Mucosa of gallbladder (tissue), 1 donor: Measurements from ENCODE around the gene BMP8A. TPM values are rescaled to one million over a fixed set of nuclear protein-coding genes. Genes with fewer than 3 reads are reported as not detected.
"Not testable (repeated sequence)": the region's sequence is repeated elsewhere in the genome, so short reads cannot be mapped to it uniquely, and the experiment has no call there.

Experiments
- DNase-seq: peaks from one replicate; pipeline ENCODE4 v3.0.0-alpha.2; 2020; ENCODE audit warnings: low spot score
- total RNA-seq: library from RNA; stranded (reverse); gene quantifications from one replicate; pipeline ENCODE4 v1.2.1, GENCODE V29; 2021
- donor health status: DM: no; HTN: no; CAD: no.

BMP8A gene
- total RNA-seq = 4.1 TPM

DNA sequence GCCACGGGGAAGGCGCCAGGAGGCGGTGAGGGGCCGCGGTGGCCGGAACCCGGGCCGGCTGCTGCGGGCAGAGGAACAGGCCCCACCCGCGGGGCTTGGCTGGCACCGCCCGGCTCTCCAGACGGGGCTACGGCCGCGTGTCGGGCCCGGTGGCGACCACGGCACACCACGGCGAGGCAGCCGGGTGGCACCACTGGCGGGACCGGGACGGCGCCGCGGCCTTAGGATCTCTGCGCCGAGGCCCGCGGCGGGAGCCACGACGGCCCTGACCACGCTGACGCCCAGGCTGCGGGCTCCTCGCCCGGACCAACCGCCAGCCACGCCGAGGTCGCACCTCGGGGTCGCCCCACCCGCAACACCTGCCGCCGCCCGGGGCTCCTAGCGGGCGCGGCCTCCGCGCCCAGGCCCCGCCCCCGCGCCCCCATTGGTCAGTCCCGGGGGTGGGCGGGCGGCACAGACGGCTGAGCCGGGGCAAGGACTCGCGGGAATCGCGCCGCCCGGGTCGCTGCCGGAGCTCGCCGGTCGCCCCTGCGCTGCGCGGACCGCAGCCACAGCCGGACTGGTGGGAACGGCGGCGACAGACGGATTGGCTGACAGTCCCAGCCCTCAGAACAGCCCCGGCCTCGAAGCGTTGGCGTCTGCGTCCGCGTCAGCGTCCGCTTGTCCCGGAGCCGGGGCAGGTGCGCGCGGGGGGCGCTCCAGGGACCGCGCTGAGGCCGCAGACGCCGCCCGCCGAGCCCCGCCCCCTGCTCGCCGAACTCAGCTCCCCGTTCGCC lies at the start of gene BMP8A:
TSS of gene BMP8A (plus strand) at position 491 of the 776 bp plus-strand sequence. CDS start 356 bp downstream, outside the sequence.
- peak; percentile 54 for DNase-seq

DNA sequence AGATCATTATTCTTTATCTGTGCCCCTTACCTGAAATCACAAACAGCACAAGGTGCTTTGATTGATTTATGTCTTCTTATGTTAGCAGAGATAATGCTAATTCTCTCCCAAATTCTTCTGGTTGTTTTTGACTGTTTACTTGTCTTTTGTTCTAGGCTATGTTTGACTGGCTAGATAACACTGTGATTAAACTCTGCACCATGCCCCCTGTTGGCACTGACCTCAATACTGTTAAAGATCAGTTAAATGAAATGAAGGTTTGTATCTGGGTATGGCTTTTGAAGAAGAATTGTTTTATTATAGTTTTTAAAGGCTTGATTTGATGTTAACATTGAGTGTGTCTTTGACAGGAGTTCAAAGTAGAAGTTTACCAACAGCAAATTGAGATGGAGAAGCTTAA lies 49.6 kb upstream of the BMP8A start:
- DNase-seq = no peak

GRCh38 chr1:39445573-39445972 lies 45.9 kb upstream of the BMP8A start:
- DNase-seq = no peak

GRCh38 chr1:39446986-39447567 lies 44.4 kb upstream of the BMP8A start:
- DNase-seq = no peak

DNA sequence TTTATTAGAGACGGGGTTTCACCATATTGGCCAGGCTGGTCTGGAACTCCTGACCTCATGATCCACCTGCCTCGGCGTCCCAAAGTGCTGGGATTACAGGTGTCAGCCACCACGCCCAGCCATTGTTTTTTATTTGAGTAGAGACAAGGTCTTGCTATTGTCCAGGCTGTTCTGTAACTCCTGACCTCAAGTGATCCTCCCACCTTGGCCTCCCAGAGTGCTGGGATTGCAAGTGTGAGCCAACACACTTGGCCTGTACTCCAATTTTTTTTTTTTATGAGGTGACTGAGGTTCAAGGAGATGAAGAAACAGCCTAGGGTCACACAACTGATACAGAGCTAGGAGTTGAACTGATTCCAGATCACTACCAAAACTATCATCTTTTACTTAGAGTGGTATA lies 41.4 kb upstream of the BMP8A start:
- DNase-seq = not testable (repeated sequence)

GRCh38 chr1:39450956-39451606 lies 40.4 kb upstream of the BMP8A start:
- no peak for DNase-seq

GRCh38 chr1:39452081-39452480 lies 39.4 kb upstream of the BMP8A start:
- DNase-seq = no peak

DNA sequence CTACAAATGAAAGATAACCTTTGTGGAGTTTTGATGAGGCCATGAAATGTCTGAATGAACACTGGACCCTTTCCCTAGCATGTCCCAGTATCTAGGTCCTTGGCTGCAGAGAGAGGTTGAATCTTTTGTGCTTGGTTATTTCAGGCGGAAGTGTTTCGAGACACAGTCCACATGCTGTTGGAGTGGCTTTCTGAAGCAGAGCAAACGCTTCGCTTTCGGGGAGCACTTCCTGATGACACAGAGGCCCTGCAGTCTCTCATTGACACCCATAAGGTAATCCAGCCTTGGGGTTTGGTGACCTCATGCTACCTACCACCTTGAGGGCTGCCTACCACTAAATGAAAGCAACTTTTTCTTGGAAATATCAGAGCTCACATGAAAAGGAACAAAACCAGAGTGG lies 38.9 kb upstream of the BMP8A start:
- DNase-seq = no peak

- DNase-seq = peak; percentile 23
Measured at GRCh38 chr1:39453603-39454002, 37.8 kb upstream of the BMP8A start.

GRCh38 chr1:39458991-39459390 lies 32.4 kb upstream of the BMP8A start:
- no peak for DNase-seq

DNA sequence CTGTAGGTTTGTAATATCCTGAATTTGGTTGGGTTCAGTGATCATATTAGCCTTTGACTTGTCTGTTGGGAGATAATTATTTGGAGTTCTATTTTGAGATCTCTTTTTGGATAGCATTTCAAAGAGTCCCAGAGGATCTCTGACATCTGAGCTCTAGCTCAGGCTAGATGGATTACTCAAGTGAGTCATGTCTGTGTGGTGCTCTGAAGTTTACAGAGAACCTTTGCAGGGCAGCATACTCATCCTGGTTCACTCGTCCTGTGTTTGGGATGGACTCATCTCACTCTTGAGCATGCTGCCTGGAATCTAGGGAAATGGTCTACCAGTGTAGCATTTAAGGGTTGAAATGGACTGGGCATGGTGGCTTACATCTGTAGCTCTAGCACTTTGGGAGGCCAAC lies 29.4 kb upstream of the BMP8A start:
- no peak for DNase-seq

DNA sequence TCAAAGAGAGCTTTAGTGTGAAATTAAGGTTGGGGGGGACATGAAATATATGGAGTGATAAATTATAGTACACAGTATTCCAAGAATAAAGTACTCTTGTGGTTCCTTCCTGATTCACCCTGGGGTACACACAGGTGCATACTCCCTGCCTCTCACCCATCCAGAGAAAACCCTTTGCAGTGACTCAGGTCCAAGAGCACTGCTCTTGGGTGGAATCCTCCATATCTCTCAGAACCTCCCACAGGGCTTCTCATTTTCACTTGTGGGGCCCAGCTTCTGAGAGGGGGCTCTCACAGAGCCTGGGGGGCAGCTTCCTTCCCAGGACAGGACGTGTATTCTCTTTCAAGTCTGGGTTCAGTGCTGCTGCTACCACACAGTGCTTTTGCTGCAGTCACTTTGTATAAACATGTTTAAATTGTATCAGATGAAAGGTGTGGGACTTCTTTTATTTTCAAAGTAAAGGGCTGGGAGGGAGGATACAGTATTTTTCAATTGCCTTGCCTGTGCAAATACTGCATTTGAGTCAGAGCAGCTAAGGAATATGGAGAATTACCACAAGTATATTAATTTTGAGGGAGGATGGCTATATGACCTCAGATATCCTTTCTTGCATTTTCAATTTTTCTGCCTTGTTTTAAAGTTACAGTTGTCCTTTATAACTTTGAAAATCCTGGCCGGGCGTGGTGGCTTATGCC lies 24.9 kb upstream of the BMP8A start:
- no peak for DNase-seq

GRCh38 chr1:39467108-39467720 lies 24.2 kb upstream of the BMP8A start:
- DNase-seq = not testable (repeated sequence)

- no peak for DNase-seq
Measured at GRCh38 chr1:39469150-39469549, 22.3 kb upstream of the BMP8A start.

- DNase-seq = no peak
Measured at GRCh38 chr1:39470040-39470439, 21.4 kb upstream of the BMP8A start.

- no peak for DNase-seq
Measured at GRCh38 chr1:39472826-39473225, 18.6 kb upstream of the BMP8A start.

DNA sequence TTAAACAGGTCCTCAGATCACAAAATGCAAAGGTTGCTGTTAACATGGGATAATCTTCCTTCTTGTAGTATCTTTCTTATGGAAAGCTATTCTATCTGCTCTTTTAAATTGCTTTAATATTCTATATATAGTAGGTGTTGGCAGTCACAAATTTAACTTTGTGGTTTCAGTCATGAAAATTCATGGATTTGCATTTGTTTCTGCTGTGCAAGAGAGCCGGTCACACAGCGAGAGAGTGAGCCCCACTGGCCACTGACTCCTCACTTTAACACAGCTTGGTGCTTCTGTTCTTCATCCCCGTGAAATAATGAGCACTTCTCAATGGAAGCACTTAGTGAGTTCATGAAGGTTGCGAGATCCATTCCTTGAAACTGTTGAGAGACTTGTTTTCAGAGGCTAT lies 18.1 kb upstream of the BMP8A start:
- DNase-seq = no peak

DNA sequence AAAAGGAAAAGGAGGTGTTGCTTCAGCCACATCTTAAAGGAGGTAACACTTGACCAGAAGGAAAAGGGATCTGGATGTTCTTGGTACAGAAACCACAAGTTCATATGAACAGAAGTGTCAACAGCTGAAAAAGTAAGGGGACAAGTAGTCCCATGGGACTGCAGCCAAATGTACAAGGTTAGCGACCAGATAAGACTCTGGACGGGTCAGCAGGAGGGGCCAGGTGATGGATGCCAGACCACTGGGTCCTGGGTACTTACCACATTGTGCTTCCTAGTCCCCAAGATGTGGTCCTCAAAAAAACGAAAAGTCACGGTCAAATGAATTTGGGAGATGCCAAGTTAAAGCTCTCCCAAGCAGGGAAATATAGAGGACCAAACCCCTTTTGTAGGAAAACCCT lies 16.6 kb upstream of the BMP8A start:
- no peak for DNase-seq

GRCh38 chr1:39475551-39475950 lies 15.9 kb upstream of the BMP8A start:
- not testable (repeated sequence) for DNase-seq

DNA sequence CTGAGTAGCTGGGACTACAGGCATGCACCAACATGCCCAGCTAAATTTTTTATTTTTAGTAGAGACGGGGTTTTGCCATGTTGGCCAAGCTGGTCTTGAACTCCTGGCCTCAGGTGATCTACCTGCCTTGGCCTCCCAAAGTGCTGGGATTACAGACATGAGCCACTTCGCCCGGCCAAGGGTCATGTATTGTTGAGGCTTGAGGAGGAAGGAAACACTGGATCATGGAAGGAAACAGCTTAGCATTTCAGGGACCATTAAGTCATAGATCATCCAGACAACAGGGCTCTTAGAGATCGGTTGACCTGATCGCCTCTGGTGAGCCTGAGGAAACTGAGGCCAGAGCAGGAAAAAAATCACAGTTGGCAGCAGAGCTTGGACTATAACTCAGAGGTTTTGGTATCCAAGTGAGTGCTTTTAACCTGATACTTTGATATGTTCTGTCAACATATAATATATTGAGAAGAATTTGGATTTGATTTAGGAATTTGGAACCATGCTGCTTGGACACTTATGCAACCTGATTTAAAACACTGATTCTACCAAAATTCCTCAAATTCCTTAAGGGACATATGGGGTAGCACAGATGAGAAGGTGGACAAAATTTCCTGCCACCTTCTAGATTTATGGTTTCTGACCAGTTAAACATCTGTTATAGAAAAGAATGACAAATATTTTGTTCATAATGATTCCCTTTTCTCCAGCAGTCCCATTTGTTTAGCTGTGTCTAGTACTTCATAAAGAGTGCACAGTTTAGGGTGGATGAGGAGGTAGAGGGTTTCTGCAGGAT lies 13.1 kb upstream of the BMP8A start:
- no peak for DNase-seq

DNA sequence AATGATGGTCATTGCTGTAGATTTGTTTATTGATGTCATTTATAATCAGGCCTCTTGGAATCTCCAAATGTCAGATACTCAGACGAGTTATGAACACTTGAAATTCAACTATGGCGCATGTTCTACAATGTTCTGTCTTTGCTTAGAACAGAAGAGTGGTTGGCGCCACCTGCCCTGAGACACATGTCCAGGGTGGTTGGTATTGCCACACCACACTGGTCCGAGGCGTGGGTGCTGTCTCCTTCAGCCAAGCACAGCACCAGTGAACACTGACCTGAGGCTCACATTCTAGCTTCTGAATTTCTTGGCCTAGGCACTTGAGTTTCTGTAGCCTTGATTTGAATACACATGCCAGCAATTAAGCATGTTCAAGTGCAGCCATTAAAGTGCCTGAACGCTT lies 10.1 kb upstream of the BMP8A start:
- no peak for DNase-seq
